GM18861 (cell line): Measurements from ENCODE around the gene FOXP4.
"Not testable (repeated sequence)": the region's sequence is repeated elsewhere in the genome, so short reads cannot be mapped to it uniquely, and the experiment has no call there.

Experiments
- ATAC-seq: cut with Tn5 transposase; IDR thresholded peaks from one replicate; pipeline ENCODE4 v1.9.1; 2021; ENCODE audit not compliant: unreplicated experiment

FOXP4 gene

GRCh38 chr6:41596807-41597206, 50.6 kb downstream of the FOXP4 start:
- ATAC-seq, result no peak

GRCh38 chr6:41597246-41598000, 51.2 kb downstream of the FOXP4 start:
- no peak for ATAC-seq

- ATAC-seq, result no peak
These were observed 52.5 kb downstream of the FOXP4 start for GRCh38 chr6:41598670-41599014.

- ATAC-seq, result no peak
These were observed 53.1 kb downstream of the FOXP4 start for GRCh38 chr6:41599015-41599851.

- no peak for ATAC-seq
These were observed 53.8 kb downstream of the FOXP4 start for GRCh38 chr6:41599852-41600445.

- ATAC-seq, result no peak
These were observed 54.5 kb downstream of the FOXP4 start for GRCh38 chr6:41600499-41601247.

GRCh38 chr6:41601248-41601549, 55.0 kb downstream of the FOXP4 start:
- ATAC-seq, result no peak

GRCh38 chr6:41602422-41602743, 56.2 kb downstream of the FOXP4 start:
- no peak for ATAC-seq

- no peak for ATAC-seq
These were observed 56.9 kb downstream of the FOXP4 start for GRCh38 chr6:41602864-41603608.

GRCh38 chr6:41604006-41604405, 57.8 kb downstream of the FOXP4 start:
- ATAC-seq, result no peak

GRCh38 chr6:41605649-41606048, 59.5 kb downstream of the FOXP4 start:
- no peak for ATAC-seq

GRCh38 chr6:41607036-41607435, 60.9 kb downstream of the FOXP4 start:
- no peak for ATAC-seq

GRCh38 chr6:41607736-41608135, 61.6 kb downstream of the FOXP4 start:
- no peak for ATAC-seq

- ATAC-seq, result no peak
These were observed 62.4 kb downstream of the FOXP4 start for GRCh38 chr6:41608443-41609151.

- ATAC-seq, result no peak
These were observed 68.5 kb downstream of the FOXP4 start for GRCh38 chr6:41614715-41615114.

GRCh38 chr6:41615311-41615710, 69.1 kb downstream of the FOXP4 start:
- ATAC-seq, result no peak

GRCh38 chr6:41618598-41618997, 72.4 kb downstream of the FOXP4 start:
- no peak for ATAC-seq

- not testable (repeated sequence) for ATAC-seq
These were observed 73.0 kb downstream of the FOXP4 start for GRCh38 chr6:41619193-41619592.

GRCh38 chr6:41621367-41621766, 75.2 kb downstream of the FOXP4 start:
- no peak for ATAC-seq

GRCh38 chr6:41621802-41622201, 75.6 kb downstream of the FOXP4 start:
- no peak for ATAC-seq
